Karpas-422 (cell line): ENCODE results near the gene L3MBTL4. TPM values are rescaled to one million over a fixed set of nuclear protein-coding genes. Genes with fewer than 3 reads are reported as not detected.

Experiments
- DNase-seq: peaks from one replicate; pipeline ENCODE4 v3.0.0-alpha.2; 2015
- H2AFZ ChIP-seq: fragments of 200-600 bp; sonication (generic); 2 replicates; pipeline ENCODE4 v1.6.1; 2014; ENCODE audit warnings: antibody characterized with exemption, low read length, mixed read lengths
- H3K27ac ChIP-seq: fragments of 200-600 bp; sonication (generic); 2 replicates; pipeline ENCODE4 v1.5.1; 2014; ENCODE audit warnings: mild to moderate bottlenecking, low read length, moderate library complexity
- H3K27me3 ChIP-seq: fragments of 200-600 bp; sonication (generic); 2 replicates; pipeline ENCODE4 v1.6.1; 2014; ENCODE audit warnings: low read length, mixed read lengths
- H3K36me3 ChIP-seq: fragments of 200-600 bp; sonication (generic); 2 replicates; pipeline ENCODE4 v1.6.1; 2014; ENCODE audit warnings: low read length, mixed read lengths; ENCODE audit not compliant: insufficient read depth
- H3K4me1 ChIP-seq: fragments of 200-600 bp; sonication (generic); 2 replicates; pipeline ENCODE4 v1.6.1; 2014; ENCODE audit warnings: mild to moderate bottlenecking, low read length, mixed read lengths
- H3K4me2 ChIP-seq: fragments of 200-600 bp; sonication (generic); 2 replicates; pipeline ENCODE4 v1.6.1; 2014; ENCODE audit warnings: low read length, low read depth, mild to moderate bottlenecking; ENCODE audit not compliant: poor library complexity, severe bottlenecking
- H3K4me3 ChIP-seq: fragments of 200-600 bp; sonication (generic); 2 replicates; pipeline ENCODE4 v1.5.1; 2014; ENCODE audit warnings: mild to moderate bottlenecking, antibody characterized with exemption, low read length, mixed read lengths
- H3K79me2 ChIP-seq: fragments of 200-600 bp; sonication (generic); 2 replicates; pipeline ENCODE4 v1.6.1; 2014; ENCODE audit warnings: mild to moderate bottlenecking, low read length, mixed read lengths
- H3K9ac ChIP-seq: fragments of 200-600 bp; sonication (generic); 2 replicates; pipeline ENCODE4 v1.6.0; 2014; ENCODE audit warnings: low read length
- H3K9me2 ChIP-seq: fragments of 200-600 bp; sonication (generic), shearing (Covaris generic); replicated peaks from 2 replicates; pipeline ENCODE4 v1.6.0; 2014; ENCODE audit warnings: mild to moderate bottlenecking, low read length, moderate library complexity; ENCODE audit not compliant: insufficient read depth
- H3K9me3 ChIP-seq: fragments of 300-700, 200-600 bp; sonication (generic); 2 replicates; pipeline ENCODE4 v1.6.1; 2014; ENCODE audit warnings: low read length, mixed read lengths
- H4K20me1 ChIP-seq: fragments of 200-600 bp; sonication (generic); 2 replicates; pipeline ENCODE4 v1.6.1; 2014; ENCODE audit warnings: mild to moderate bottlenecking, antibody characterized with exemption, low read length, low read depth; ENCODE audit not compliant: insufficient read depth
- total RNA-seq: library from RNA; depleted of rRNA; stranded (reverse); fragments of >200 nt; shearing (Covaris generic); gene quantifications from 2 replicates; pipeline ENCODE4 v1.2.3, GENCODE V29; 2014; ENCODE audit warnings: low replicate concordance

L3MBTL4 gene
- total RNA-seq, 1 experiment from 2014 or later = 15.2 TPM

DNA sequence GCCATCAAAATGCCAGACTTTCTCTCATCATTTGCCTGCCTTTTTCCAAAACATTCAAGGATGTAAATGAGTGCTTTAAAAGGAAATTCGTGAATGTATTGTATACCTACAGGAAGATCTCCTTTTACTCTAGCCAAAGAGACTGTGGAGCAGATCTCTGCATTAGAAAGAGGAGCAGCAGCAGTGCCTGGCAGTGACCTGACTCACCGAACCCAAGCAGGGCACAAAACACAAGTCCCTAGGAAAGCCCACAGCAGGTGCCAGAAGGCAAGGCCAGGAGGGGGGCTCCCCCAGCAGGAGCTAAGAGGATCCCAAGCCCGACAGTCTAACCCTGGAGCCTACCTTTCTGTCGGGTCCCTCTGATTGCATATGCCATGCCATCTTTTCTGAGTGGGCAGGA is 47.9 kb downstream of the L3MBTL4 start:
- no peaks in the 10 kb centered on the region for H3K9me3 ChIP-seq
- DNase-seq = no peak
- H3K4me2 ChIP-seq = no peak overlapping the region
- no peaks in the 10 kb centered on the region for H4K20me1 ChIP-seq
- H3K36me3 ChIP-seq = no peaks in the 10 kb centered on the region
- H3K9ac ChIP-seq = no peak overlapping the region
- no peaks in the 10 kb centered on the region for H3K4me1 ChIP-seq
- no peaks in the 10 kb centered on the region for H3K27me3 ChIP-seq
- no peak overlapping the region for H3K27ac ChIP-seq
- H2AFZ ChIP-seq = no peak overlapping the region
- no peak overlapping the region for H3K4me3 ChIP-seq
- no peaks in the 10 kb centered on the region for H3K9me2 ChIP-seq
- H3K79me2 ChIP-seq = no peaks in the 10 kb centered on the region

DNA sequence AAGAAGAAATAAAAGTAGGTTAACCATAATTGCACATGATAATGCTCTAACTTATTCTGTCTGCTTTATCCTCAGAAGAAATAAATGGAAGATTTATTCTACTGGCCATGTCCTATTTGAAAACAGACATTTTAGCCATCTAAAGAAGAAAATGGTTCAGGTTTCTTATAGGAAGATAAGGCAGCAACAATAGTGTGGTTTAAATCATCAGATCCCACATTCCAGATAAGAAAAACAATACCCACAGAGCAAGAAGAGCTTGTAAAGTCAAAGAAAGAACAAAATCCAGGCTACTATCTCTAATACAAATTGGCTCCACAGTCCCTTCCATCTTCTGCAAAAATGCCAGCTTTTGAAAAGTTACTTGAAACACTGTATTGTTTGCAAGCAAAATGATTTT is 49.3 kb downstream of the L3MBTL4 start:
- Histone ChIP-seq H3K4me1 (no peaks in the 10 kb centered on the region), H3K36me3 (no peaks in the 10 kb centered on the region), H4K20me1 (no peaks in the 10 kb centered on the region), H3K27ac (no peak overlapping the region), H3K27me3 (no peaks in the 10 kb centered on the region), H2AFZ (no peak overlapping the region), H3K4me2 (no peak overlapping the region), H3K79me2 (no peaks in the 10 kb centered on the region), H3K9me3 (no peaks in the 10 kb centered on the region), H3K9ac (no peak overlapping the region), H3K9me2 (no peaks in the 10 kb centered on the region), H3K4me3 (no peak overlapping the region)
- DNase-seq = no peak

DNA sequence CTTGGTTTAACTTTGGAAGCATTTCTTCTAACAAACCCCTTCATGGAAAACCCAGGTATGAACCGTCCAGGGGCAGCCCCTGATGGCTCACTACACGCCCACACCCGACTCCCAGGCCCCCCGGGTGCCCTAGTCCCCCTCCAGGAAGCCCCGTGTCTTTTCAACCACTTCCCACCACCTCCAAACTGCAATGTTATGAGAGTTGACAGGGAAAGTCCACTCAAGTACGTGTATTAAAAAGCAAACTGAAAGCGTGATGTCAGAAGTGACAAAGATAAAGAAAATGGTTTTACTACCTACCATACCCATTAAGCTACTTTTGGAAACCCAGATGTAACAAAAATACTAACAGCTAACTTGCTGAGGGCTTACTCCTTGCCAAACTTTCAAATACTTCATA is 51.5 kb downstream of the L3MBTL4 start:
- H3K9ac ChIP-seq = no peak overlapping the region
- no peaks in the 10 kb centered on the region for H3K9me2 ChIP-seq
- H3K27me3 ChIP-seq = no peaks in the 10 kb centered on the region
- no peaks in the 10 kb centered on the region for H3K79me2 ChIP-seq
- H3K4me3 ChIP-seq = no peak overlapping the region
- no peaks in the 10 kb centered on the region for H3K36me3 ChIP-seq
- H3K4me1 ChIP-seq = no peaks in the 10 kb centered on the region
- no peaks in the 10 kb centered on the region for H3K9me3 ChIP-seq
- no peak overlapping the region for H3K27ac ChIP-seq
- DNase-seq = no peak
- no peak overlapping the region for H3K4me2 ChIP-seq
- no peaks in the 10 kb centered on the region for H4K20me1 ChIP-seq
- no peak overlapping the region for H2AFZ ChIP-seq

DNA sequence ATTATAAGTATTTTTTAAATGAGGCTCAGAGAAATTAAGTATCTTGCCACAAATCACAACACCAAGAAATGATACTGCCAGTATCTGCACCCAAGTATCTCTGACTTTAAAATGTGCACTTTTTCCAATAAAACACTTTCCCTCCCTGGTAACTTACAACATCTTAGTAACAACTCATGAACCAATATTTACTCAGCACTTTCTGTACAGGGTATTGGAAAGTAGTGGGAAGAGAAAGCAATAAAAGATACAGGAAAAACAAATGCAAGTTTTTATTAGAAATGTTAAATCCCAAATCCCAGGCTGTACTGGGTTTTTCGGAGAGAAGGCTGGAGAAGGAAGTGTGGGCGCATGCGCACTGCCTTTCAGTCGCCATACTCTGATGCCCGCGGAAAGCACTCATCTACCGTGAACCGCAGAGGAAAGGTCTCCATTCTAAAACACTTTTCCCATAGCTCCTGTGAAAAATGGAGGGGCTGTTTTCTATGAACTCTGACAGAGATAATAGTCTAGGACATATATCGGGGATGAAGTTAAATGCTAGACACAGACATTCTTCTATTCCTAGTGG is 52.1 kb downstream of the L3MBTL4 start:
- no peaks in the 10 kb centered on the region for H3K79me2 ChIP-seq
- DNase-seq = no peak
- H3K4me1 ChIP-seq = no peaks in the 10 kb centered on the region
- H3K4me2 ChIP-seq = no peak overlapping the region
- H3K27me3 ChIP-seq = no peaks in the 10 kb centered on the region
- no peaks in the 10 kb centered on the region for H3K9me2 ChIP-seq
- H3K9ac ChIP-seq = no peak overlapping the region
- H2AFZ ChIP-seq = no peak overlapping the region
- H3K36me3 ChIP-seq = no peaks in the 10 kb centered on the region
- no peak overlapping the region for H3K4me3 ChIP-seq
- no peaks in the 10 kb centered on the region for H3K9me3 ChIP-seq
- H4K20me1 ChIP-seq = no peaks in the 10 kb centered on the region
- H3K27ac ChIP-seq = no peak overlapping the region

DNA sequence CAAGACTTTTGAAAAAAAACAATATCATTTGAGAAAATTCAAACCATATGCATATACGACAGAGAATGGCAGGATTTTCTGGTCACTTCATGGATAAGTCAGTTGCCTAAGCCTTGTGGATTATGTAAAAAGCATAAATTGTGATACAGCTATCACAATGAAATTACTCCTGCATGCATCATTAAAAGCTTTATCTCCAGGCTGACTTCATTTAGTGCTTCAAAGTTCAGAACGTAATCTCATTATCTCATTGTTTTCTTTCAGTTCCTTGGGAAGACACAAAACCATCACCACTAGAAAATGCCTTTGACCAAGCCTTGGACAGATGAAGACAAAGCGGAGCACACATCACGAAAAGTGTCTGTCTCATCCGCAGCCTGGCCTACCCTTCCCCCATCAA is 57.0 kb downstream of the L3MBTL4 start:
- no peak overlapping the region for H3K4me3 ChIP-seq
- H3K79me2 ChIP-seq = no peaks in the 10 kb centered on the region
- no peaks in the 10 kb centered on the region for H4K20me1 ChIP-seq
- H3K9me3 ChIP-seq = no peaks in the 10 kb centered on the region
- H3K9me2 ChIP-seq = no peaks in the 10 kb centered on the region
- no peak overlapping the region for H3K9ac ChIP-seq
- DNase-seq = no peak
- H2AFZ ChIP-seq = no peak overlapping the region
- H3K4me2 ChIP-seq = no peak overlapping the region
- H3K36me3 ChIP-seq = no peaks in the 10 kb centered on the region
- H3K4me1 ChIP-seq = no peaks in the 10 kb centered on the region
- H3K27ac ChIP-seq = no peak overlapping the region
- H3K27me3 ChIP-seq = no peaks in the 10 kb centered on the region

DNA sequence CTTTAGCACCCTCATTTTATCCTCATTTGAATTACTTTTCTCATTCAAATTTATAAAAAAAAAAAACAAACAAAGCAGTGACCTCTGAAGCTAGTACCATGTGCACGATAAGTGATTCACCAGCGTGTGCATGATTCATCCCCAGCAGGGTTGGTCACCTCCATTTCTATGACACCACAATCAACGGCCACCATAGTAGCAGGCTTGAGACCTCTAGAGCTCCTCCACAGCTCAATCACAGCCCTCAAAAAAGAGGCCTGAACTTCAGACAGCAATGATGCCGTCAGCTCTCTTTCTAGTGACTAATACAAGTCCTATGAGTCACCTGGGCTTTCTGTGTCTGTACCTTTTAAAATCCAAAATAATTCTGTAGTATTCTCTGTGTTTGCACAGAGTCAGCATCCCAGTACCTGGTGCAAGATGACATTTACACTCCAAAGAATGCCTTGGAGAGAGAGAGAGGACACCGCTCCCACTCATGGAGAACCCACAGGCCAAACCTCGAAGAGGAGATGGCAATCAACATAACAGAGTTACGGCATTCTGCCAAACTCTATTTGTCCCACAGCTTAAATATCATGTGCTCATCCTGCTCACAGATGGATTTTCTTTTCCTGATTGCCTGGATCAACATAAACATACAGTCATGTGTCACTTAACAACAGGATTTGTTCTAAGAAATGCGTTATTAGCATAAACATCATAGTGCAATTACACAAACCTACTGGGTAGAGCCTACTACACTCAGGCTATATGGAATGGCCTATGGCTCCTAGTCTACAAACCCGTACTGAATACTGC is 58.7 kb downstream of the L3MBTL4 start:
- DNase-seq = no peak
- no peaks in the 10 kb centered on the region for H3K36me3 ChIP-seq
- H4K20me1 ChIP-seq = no peaks in the 10 kb centered on the region
- no peak overlapping the region for H3K27ac ChIP-seq
- H2AFZ ChIP-seq = no peak overlapping the region
- no peaks in the 10 kb centered on the region for H3K79me2 ChIP-seq
- no peaks in the 10 kb centered on the region for H3K9me2 ChIP-seq
- H3K4me3 ChIP-seq = no peak overlapping the region
- no peaks in the 10 kb centered on the region for H3K4me1 ChIP-seq
- no peak overlapping the region for H3K4me2 ChIP-seq
- H3K9me3 ChIP-seq = no peaks in the 10 kb centered on the region
- H3K9ac ChIP-seq = no peak overlapping the region
- no peaks in the 10 kb centered on the region for H3K27me3 ChIP-seq

DNA sequence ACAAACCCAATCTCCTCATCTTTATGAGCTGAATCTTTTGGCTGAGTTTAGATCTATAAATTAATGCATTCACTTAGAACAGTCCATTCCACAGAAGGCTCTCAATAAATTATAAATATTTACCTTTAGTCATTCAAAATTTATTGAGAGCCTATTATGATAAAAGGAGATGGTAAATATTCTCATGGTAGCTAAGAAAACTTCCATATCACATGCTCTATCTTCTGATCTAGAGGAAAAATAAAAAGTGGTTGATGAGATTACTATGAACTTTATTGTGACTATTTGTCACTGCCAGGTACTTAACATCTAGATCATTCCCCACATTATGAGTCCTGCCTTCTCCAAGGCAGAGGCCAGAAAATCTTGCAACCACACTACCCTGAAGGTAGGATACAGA is 62.4 kb downstream of the L3MBTL4 start:
- H3K9me3 ChIP-seq = no peaks in the 10 kb centered on the region
- H3K36me3 ChIP-seq = no peaks in the 10 kb centered on the region
- H3K27me3 ChIP-seq = no peaks in the 10 kb centered on the region
- no peaks in the 10 kb centered on the region for H3K4me1 ChIP-seq
- no peak overlapping the region for H3K4me3 ChIP-seq
- no peaks in the 10 kb centered on the region for H3K79me2 ChIP-seq
- no peak overlapping the region for H3K9ac ChIP-seq
- DNase-seq = no peak
- H4K20me1 ChIP-seq = no peaks in the 10 kb centered on the region
- H3K4me2 ChIP-seq = no peak overlapping the region
- H3K27ac ChIP-seq = no peak overlapping the region
- H2AFZ ChIP-seq = no peak overlapping the region
- no peaks in the 10 kb centered on the region for H3K9me2 ChIP-seq

DNA sequence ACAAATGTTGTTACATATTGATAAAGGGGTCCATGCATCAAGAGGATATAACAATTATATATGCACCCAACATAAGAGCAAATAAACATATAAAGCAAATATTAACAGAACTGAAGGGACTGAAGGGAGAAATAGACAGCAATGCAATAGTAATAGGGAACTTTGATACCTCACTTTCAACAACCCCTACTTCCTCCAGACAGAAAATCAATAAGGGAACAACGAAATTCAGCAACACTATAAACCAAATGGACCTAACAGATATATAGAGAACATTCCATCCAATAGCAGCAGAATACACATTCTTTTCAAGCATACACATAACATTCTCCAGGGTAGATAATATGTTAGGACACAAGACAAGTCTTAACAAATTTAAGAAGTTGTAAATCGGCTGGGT is 71.7 kb downstream of the L3MBTL4 start:
- Histone ChIP-seq H3K9ac (no peak overlapping the region), H3K4me3 (no peak overlapping the region), H3K27me3 (no peaks in the 10 kb centered on the region), H2AFZ (no peak overlapping the region), H3K9me3 (no peaks in the 10 kb centered on the region), H3K4me2 (no peak overlapping the region), H3K4me1 (no peaks in the 10 kb centered on the region), H3K27ac (no peak overlapping the region), H3K9me2 (0 out of 2 replicates have a peak, but pooled peaks cover 1% of the 10 kb centered on the region), H3K79me2 (no peaks in the 10 kb centered on the region), H3K36me3 (no peaks in the 10 kb centered on the region), H4K20me1 (no peaks in the 10 kb centered on the region)
- DNase-seq = no peak
